ENCODE results near the gene DOCK3.

The DOCK3 gene

DNA sequence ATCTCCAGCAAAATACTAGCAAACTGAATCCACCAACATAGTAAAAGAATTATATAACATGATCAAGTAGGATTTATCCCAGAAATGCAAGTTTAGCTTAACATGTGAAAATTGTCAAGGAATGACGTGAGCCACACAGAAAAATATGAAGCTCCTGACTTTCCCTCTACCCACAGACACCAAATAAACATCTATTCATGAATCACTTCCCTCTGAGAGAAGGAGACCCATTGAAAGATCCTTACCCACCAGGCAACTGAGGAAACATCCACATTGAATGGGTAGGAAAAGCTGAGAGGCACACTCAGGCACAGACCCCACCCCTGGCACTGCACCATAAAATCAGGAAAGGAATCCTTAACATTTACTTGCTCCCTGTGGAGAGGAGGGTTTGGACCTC, 608.2 kb downstream of the DOCK3 start:
- TF ChIP-seq, protein P1, sequence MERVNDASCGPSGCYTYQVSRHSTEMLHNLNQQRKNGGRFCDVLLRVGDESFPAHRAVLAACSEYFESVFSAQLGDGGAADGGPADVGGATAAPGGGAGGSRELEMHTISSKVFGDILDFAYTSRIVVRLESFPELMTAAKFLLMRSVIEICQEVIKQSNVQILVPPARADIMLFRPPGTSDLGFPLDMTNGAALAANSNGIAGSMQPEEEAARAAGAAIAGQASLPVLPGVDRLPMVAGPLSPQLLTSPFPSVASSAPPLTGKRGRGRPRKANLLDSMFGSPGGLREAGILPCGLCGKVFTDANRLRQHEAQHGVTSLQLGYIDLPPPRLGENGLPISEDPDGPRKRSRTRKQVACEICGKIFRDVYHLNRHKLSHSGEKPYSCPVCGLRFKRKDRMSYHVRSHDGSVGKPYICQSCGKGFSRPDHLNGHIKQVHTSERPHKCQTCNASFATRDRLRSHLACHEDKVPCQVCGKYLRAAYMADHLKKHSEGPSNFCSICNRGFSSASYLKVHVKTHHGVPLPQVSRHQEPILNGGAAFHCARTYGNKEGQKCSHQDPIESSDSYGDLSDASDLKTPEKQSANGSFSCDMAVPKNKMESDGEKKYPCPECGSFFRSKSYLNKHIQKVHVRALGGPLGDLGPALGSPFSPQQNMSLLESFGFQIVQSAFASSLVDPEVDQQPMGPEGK (CRISPR knock-in tag; IDR thresholded peaks at IDR 0.05; ENCODE audit: borderline replicate concordance): no peak
- no peak for TF ChIP-seq RARB (CRISPR knock-in tag; IDR thresholded peaks at IDR 0.05)
- no peak for TF ChIP-seq ARNTL (CRISPR knock-in tag; IDR thresholded peaks at IDR 0.05; ENCODE audit: borderline replicate concordance, low read depth)
- TF ChIP-seq BACH2 (CRISPR knock-in tag; IDR thresholded peaks at IDR 0.05; ENCODE audit: borderline replicate concordance): no peak
- TF ChIP-seq CSDC2 (CRISPR knock-in tag; IDR thresholded peaks at IDR 0.05): no peak
- no peak for TF ChIP-seq ZFP30 (CRISPR knock-in tag; IDR thresholded peaks at IDR 0.05)
- no peak for TF ChIP-seq ESRRG (CRISPR knock-in tag; IDR thresholded peaks at IDR 0.05)
- no peak for TF ChIP-seq ZFP3 (CRISPR knock-in tag; IDR thresholded peaks at IDR 0.05)
- TF ChIP-seq ZC3H10 (CRISPR knock-in tag; IDR thresholded peaks at IDR 0.05): no peak
- TF ChIP-seq, protein P2, sequence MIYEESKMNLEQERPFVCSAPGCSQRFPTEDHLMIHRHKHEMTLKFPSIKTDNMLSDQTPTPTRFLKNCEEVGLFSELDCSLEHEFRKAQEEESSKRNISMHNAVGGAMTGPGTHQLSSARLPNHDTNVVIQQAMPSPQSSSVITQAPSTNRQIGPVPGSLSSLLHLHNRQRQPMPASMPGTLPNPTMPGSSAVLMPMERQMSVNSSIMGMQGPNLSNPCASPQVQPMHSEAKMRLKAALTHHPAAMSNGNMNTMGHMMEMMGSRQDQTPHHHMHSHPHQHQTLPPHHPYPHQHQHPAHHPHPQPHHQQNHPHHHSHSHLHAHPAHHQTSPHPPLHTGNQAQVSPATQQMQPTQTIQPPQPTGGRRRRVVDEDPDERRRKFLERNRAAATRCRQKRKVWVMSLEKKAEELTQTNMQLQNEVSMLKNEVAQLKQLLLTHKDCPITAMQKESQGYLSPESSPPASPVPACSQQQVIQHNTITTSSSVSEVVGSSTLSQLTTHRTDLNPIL (CRISPR knock-in tag; IDR thresholded peaks at IDR 0.05; ENCODE audit: low read depth): no peak
- TF ChIP-seq SNAI2 (CRISPR knock-in tag; IDR thresholded peaks at IDR 0.05): no peak
- no peak for TF ChIP-seq PPARA (CRISPR knock-in tag; IDR thresholded peaks at IDR 0.05; ENCODE audit: borderline replicate concordance)
- TF ChIP-seq OSR1 (CRISPR knock-in tag; IDR thresholded peaks at IDR 0.05): no peak
- no peak for TF ChIP-seq ZNF70 (CRISPR knock-in tag; IDR thresholded peaks at IDR 0.05)
- ATAC-seq: no peak

DNA sequence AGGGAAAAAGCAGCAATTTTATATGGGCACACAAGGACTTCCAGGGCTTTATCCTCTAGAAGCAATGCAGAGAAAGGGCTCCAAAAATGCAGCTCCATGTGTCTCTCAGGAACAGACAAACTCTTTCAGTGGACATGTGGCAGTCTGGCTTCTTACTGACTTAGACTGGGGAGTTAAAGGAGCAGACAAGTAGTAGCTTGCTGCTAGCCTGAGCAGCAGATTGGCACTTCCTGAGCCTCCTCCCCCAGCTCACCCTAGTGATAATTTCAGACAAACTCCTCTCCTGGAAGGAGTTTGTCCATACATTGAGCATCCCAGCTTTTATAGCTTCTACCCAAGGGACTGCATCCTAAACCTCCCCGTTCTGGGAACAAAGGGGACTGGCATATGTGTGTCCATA, 608.7 kb downstream of the DOCK3 start:
- TF ChIP-seq ZC3H10 (CRISPR knock-in tag; IDR thresholded peaks at IDR 0.05) (no peak), ZNF565 (CRISPR knock-in tag; conservative IDR thresholded peaks at IDR 0.05; ENCODE audit: low read depth) (no peak), ZFP3 (CRISPR knock-in tag; IDR thresholded peaks at IDR 0.05) (no peak), TCF4 (CRISPR knock-in tag; IDR thresholded peaks at IDR 0.05; ENCODE audit: borderline replicate concordance) (no peak), CSDC2 (CRISPR knock-in tag; IDR thresholded peaks at IDR 0.05) (no peak), BACH2 (CRISPR knock-in tag; IDR thresholded peaks at IDR 0.05; ENCODE audit: borderline replicate concordance) (no peak), ESRRG (CRISPR knock-in tag; IDR thresholded peaks at IDR 0.05) (no peak), ZFP30 (CRISPR knock-in tag; IDR thresholded peaks at IDR 0.05) (no peak), ZNF70 (CRISPR knock-in tag; IDR thresholded peaks at IDR 0.05) (no peak), RARB (CRISPR knock-in tag; IDR thresholded peaks at IDR 0.05) (no peak), PPARA (CRISPR knock-in tag; IDR thresholded peaks at IDR 0.05; ENCODE audit: borderline replicate concordance) (no peak), ZNF8 (CRISPR knock-in tag; IDR thresholded peaks at IDR 0.05) (no peak), ARNTL (CRISPR knock-in tag; IDR thresholded peaks at IDR 0.05; ENCODE audit: borderline replicate concordance, low read depth) (no peak)
- TF ChIP-seq, protein P1 (CRISPR knock-in tag; IDR thresholded peaks at IDR 0.05; ENCODE audit: borderline replicate concordance): no peak
- TF ChIP-seq, protein P3, sequence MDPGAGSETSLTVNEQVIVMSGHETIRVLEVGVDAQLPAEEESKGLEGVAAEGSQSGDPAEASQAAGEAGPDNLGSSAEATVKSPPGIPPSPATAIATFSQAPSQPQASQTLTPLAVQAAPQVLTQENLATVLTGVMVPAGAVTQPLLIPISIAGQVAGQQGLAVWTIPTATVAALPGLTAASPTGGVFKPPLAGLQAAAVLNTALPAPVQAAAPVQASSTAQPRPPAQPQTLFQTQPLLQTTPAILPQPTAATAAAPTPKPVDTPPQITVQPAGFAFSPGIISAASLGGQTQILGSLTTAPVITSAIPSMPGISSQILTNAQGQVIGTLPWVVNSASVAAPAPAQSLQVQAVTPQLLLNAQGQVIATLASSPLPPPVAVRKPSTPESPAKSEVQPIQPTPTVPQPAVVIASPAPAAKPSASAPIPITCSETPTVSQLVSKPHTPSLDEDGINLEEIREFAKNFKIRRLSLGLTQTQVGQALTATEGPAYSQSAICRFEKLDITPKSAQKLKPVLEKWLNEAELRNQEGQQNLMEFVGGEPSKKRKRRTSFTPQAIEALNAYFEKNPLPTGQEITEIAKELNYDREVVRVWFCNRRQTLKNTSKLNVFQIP (CRISPR knock-in tag; IDR thresholded peaks at IDR 0.05; ENCODE audit: borderline replicate concordance, low read depth): no peak
- TF ChIP-seq, protein P4, sequence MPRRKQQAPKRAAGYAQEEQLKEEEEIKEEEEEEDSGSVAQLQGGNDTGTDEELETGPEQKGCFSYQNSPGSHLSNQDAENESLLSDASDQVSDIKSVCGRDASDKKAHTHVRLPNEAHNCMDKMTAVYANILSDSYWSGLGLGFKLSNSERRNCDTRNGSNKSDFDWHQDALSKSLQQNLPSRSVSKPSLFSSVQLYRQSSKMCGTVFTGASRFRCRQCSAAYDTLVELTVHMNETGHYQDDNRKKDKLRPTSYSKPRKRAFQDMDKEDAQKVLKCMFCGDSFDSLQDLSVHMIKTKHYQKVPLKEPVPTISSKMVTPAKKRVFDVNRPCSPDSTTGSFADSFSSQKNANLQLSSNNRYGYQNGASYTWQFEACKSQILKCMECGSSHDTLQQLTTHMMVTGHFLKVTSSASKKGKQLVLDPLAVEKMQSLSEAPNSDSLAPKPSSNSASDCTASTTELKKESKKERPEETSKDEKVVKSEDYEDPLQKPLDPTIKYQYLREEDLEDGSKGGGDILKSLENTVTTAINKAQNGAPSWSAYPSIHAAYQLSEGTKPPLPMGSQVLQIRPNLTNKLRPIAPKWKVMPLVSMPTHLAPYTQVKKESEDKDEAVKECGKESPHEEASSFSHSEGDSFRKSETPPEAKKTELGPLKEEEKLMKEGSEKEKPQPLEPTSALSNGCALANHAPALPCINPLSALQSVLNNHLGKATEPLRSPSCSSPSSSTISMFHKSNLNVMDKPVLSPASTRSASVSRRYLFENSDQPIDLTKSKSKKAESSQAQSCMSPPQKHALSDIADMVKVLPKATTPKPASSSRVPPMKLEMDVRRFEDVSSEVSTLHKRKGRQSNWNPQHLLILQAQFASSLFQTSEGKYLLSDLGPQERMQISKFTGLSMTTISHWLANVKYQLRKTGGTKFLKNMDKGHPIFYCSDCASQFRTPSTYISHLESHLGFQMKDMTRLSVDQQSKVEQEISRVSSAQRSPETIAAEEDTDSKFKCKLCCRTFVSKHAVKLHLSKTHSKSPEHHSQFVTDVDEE (CRISPR knock-in tag; IDR thresholded peaks at IDR 0.05): no peak
- no peak for ATAC-seq

DNA sequence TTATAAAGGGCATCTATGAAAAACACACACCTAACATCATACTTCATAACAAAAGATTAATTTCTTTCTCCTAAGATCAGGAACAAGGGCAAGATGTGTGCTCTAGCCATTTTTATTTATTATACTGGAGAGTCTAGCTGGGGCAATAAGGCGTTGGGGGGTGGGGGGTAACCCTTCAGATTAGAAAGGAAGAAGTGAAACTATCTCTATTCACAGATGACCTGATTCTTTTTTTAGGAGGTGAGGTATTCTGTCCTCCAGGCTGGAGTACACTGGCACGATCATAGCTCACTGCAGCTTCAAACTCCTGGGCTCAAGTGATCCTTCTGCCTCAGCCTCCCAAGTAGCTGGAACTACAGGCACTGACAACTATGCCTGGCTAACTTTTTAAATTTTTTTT, 620.9 kb downstream of the DOCK3 start:
- ATAC-seq: no peak
- TF ChIP-seq ZC3H10 (CRISPR knock-in tag; IDR thresholded peaks at IDR 0.05): no peak
- no peak for TF ChIP-seq RARB (CRISPR knock-in tag; IDR thresholded peaks at IDR 0.05)
- no peak for TF ChIP-seq ZFP3 (CRISPR knock-in tag; IDR thresholded peaks at IDR 0.05)
- TF ChIP-seq PPARA (CRISPR knock-in tag; IDR thresholded peaks at IDR 0.05; ENCODE audit: borderline replicate concordance): no peak
- TF ChIP-seq CSDC2 (CRISPR knock-in tag; IDR thresholded peaks at IDR 0.05): no peak
- no peak for TF ChIP-seq GLIS3 (CRISPR knock-in tag; IDR thresholded peaks at IDR 0.05)
- TF ChIP-seq TOX (CRISPR knock-in tag; IDR thresholded peaks at IDR 0.05; ENCODE audit: borderline replicate concordance): no peak
- TF ChIP-seq TCF4 (CRISPR knock-in tag; IDR thresholded peaks at IDR 0.05; ENCODE audit: borderline replicate concordance): no peak
